Fibroblast of skin of scalp (primary cell): ENCODE results near the gene C1D.

Source experiments
- DNase-seq: peaks from one replicate; pipeline ENCODE4 v3.0.0-alpha.2; 2013

C1D gene

GRCh38 chr2:68057658-68058396, 5.0 kb downstream of the C1D start:
- DNase-seq = no peak

- no peak for DNase-seq
These were observed 9.9 kb downstream of the C1D start for GRCh38 chr2:68052717-68053422.

GRCh38 chr2:68050353-68050752, 12.5 kb downstream of the C1D start:
- no peak for DNase-seq

GRCh38 chr2:68046642-68047240, 16.1 kb downstream of the C1D start:
- DNase-seq = no peak

- DNase-seq = no peak
These were observed 16.6 kb downstream of the C1D start for GRCh38 chr2:68046224-68046623.

- DNase-seq = no peak
These were observed 17.5 kb downstream of the C1D start for GRCh38 chr2:68045342-68045741.

- DNase-seq = peak; percentile 76
These were observed 18.7 kb downstream of the C1D start for GRCh38 chr2:68044099-68044498.

- DNase-seq = no peak
These were observed 19.1 kb downstream of the C1D start for GRCh38 chr2:68043695-68044094.

GRCh38 chr2:68043032-68043431, 19.8 kb downstream of the C1D start:
- no peak for DNase-seq

GRCh38 chr2:68041704-68042245, 21.0 kb downstream of the C1D start:
- no peak for DNase-seq

- peak; percentile 5 for DNase-seq
These were observed 22.7 kb downstream of the C1D start for GRCh38 chr2:68040078-68040477.

GRCh38 chr2:68039317-68039716, 23.5 kb downstream of the C1D start:
- DNase-seq = no peak

- no peak for DNase-seq
These were observed 30.1 kb downstream of the C1D start for GRCh38 chr2:68032702-68033101.

- DNase-seq = peak; percentile 72
These were observed 31.2 kb downstream of the C1D start for GRCh38 chr2:68031542-68032160.

- DNase-seq = peak; percentile 31
These were observed 31.8 kb downstream of the C1D start for GRCh38 chr2:68031043-68031442.

GRCh38 chr2:68030529-68030928, 32.3 kb downstream of the C1D start:
- no peak for DNase-seq

- DNase-seq = peak; percentile 38
These were observed 34.8 kb downstream of the C1D start for GRCh38 chr2:68027959-68028358.

GRCh38 chr2:68024450-68024849, 38.4 kb downstream of the C1D start:
- DNase-seq = no peak

- no peak for DNase-seq
These were observed 38.9 kb downstream of the C1D start for GRCh38 chr2:68023904-68024303.

GRCh38 chr2:68018727-68019126, 44.1 kb downstream of the C1D start:
- no peak for DNase-seq

- DNase-seq = no peak
These were observed 53.3 kb downstream of the C1D start for GRCh38 chr2:68009526-68009925.

GRCh38 chr2:68000170-68000825, 62.5 kb downstream of the C1D start:
- no peak for DNase-seq

GRCh38 chr2:67999332-67999731, 63.5 kb downstream of the C1D start:
- no peak for DNase-seq
